GM19372 (cell line): ENCODE measurements around the gene SLC66A2.
"Not testable (repeated sequence)": the region's sequence is repeated elsewhere in the genome, so short reads cannot be mapped to it uniquely, and the experiment has no call there.

Source experiments
- ATAC-seq: cut with Tn5 transposase; IDR thresholded peaks from one replicate; pipeline ENCODE4 v1.9.1; 2021; ENCODE audit warnings: mild to moderate bottlenecking, low read depth, moderate library complexity; ENCODE audit not compliant: unreplicated experiment

The SLC66A2 gene

GRCh38 chr18:79971211-79971952 is 19.9 kb upstream of the SLC66A2 start:
- ATAC-seq = no peak

GRCh38 chr18:79970419-79971133 is 19.1 kb upstream of the SLC66A2 start:
- no peak for ATAC-seq

DNA sequence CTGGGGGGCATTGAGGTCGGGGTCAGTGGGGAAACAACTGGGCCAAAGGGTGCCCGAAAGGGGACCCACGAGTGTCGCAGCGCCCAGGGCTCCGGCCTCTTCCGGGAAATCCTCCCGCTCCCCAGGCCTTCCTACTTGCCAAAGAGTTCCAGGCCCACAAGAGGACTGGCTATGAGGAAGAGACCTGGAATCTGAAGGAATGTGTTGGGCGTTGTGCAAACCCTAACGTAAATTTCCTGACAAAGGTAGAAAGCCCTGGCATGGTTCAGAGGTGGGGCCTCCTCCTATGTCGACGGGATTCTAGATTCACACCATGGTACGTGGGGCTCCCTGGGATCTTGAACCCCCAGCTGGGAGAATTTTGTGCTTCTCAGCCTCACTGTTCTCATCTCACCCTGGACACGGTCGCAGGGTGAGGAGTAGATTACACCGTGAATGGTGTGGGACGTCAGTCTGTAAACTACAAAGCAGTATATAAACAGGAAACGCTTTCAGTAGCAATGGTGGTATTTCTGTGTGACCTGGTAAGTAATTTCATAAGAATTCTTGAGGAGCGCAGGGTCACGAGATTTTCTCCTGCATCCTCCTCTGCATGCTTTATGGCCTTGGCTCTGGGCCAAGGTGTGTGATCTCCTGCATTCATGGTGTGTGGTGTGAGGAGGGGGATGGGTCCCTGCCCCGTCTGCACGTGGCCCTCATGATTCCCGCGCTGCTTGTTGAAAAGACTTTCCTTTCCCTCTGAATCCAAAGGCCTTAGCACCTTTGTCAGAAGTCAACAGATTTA is 13.9 kb upstream of the SLC66A2 start:
- ATAC-seq = no peak

DNA sequence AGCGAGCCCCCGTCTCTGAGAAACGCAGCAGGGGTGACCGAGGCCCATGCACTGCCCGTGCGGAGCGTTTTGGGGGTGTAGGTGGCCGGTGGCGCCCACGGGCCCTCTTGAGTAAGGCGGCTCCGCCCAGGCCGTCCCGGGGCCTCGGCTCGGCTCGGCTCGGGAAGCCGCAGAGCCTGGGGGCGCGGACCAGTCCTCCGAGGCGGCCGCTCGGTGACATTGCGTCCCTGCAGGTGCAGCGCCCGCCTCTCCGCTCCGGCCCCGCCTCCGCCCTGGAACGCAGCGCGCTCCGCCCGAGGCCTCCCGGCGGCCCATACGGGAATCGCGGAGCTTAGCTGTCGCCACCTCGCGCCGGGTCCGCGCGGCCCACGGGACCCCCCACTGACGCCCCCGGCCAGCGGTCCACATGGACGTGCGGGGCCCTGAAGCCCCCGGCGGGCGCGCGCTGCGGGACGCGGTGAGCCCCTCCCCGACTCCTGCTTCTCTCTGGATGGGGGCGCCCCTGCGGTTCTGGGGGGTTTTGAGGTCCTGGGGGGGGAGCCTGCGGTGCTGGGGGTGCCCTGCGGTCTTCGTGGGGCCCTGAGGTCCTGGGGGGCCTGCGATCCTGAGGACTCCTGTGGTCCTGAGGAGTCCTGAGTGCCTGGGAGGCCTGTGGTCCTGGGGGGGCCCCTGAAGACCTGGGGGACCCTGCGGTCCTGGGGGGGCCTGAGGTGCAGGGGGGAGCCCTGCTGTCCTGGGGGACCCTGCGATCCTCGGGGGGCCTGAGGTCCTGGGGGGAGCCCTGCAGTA is 13.1 kb upstream of the SLC66A2 start, which contains the start of gene HSBP1L1:
HSBP1L1 (plus strand) TSS at position 314 of the 789 bp plus-strand sequence; CDS start at position 407, 93 bp downstream.
- peak; percentile 76 for ATAC-seq

GRCh38 chr18:79963658-79964329 is 12.3 kb upstream of the SLC66A2 start:
- ATAC-seq = no peak

GRCh38 chr18:79962835-79963657 is 11.6 kb upstream of the SLC66A2 start:
- no peak for ATAC-seq

- ATAC-seq = no peak
Measured at GRCh38 chr18:79962311-79962710, 10.9 kb upstream of the SLC66A2 start.

GRCh38 chr18:79961527-79962291 is 10.3 kb upstream of the SLC66A2 start:
- ATAC-seq = no peak

GRCh38 chr18:79960921-79961526 is 9.6 kb upstream of the SLC66A2 start:
- ATAC-seq = no peak

- not testable (repeated sequence) for ATAC-seq
Measured at GRCh38 chr18:79960161-79960801, 8.8 kb upstream of the SLC66A2 start.

DNA sequence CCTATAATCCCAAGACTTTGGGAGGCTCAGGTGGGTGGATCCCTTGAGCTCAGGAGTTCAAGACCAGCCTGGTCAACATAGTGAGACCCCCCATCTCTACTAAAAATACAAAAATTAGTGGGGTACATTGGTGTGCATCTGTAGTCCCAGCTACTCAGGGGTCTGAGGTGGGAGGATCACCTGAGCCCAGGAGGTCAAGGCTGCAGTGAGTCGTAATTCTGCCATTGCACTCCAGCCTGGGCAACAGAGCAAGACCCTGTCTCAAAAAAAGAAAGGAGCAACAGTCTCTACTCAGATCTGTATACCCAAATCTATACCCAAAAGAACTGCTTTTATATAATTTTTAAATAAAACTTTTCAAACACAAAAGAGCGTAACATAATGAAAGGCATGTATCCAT is 7.5 kb upstream of the SLC66A2 start:
- ATAC-seq = no peak

- no peak for ATAC-seq
Measured at GRCh38 chr18:79956276-79956675, 4.8 kb upstream of the SLC66A2 start.

DNA sequence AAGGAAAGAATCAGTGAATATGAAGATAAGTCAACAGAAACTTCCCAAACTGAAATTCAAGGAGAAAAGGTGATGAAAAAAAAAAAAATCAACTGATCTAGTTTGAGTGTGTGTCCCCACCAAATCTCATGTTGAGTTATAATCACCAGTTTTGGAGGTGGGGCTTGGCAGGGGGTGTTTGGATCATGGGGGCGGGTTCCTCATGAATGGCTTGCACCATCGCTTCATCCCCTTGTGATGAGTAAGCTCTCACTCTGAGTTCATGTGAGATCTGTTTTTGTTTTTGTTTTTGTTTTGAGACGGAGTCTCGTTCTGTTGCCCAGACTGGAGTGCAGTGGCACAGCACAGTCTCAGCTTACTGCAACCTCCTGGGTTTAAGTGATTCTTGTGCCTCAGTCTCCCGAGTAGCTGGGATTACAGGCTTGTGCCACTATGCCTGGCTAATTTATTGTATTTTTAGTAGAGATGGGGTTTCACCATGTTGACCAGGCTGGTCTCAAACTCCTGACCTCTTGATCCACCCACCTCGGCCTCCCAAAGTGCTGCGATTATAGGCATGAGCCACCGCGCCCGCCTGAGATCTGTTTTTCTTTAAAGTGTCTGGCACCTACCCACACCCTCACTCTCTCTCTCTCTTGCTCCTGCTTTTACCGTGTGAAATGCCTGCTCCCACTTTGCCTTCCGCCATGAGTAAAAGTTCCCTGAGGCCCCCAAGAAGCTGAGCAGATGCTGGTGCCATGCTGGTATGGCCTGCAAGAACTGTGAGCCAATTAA is 4.0 kb upstream of the SLC66A2 start:
- ATAC-seq = no peak

GRCh38 chr18:79954791-79955190 is 3.3 kb upstream of the SLC66A2 start:
- ATAC-seq = no peak

- ATAC-seq = no peak
Measured at GRCh38 chr18:79953971-79954651, 2.7 kb upstream of the SLC66A2 start.

DNA sequence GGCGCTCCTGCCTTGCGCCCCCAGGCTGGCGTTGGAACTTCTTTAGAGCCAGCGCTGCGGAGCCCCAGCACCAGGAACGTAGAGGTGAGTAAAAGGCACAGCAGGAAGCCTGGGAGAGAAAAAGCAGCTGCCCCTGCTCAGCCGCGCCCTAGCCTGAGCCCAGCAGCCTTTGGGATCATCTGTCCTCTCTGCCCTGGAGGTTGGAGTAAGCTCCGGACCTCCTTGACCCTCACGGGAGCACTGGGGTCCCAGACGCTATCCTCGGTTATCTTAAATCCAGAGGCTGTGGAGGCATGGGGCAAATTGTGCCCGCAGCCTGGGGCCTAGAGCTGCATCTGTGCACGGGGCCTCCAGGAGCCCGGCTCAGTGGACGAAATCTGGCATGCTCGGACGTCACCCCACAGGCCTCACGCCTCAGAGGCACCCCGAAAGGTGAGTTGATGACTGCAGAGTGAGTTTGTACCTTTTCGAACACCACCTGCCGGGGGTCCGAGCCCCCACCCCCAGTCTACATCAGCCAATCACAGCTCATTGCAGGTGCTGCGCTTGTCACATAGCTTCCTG is 1.6 kb upstream of the SLC66A2 start:
- no peak for ATAC-seq
